GM19452 (cell line): Measurements from ENCODE around the gene TRABD2B.

Experiments used
- ATAC-seq: cut with Tn5 transposase; IDR thresholded peaks from one replicate; pipeline ENCODE4 v1.9.1; 2021; ENCODE audit not compliant: unreplicated experiment

TRABD2B gene

DNA sequence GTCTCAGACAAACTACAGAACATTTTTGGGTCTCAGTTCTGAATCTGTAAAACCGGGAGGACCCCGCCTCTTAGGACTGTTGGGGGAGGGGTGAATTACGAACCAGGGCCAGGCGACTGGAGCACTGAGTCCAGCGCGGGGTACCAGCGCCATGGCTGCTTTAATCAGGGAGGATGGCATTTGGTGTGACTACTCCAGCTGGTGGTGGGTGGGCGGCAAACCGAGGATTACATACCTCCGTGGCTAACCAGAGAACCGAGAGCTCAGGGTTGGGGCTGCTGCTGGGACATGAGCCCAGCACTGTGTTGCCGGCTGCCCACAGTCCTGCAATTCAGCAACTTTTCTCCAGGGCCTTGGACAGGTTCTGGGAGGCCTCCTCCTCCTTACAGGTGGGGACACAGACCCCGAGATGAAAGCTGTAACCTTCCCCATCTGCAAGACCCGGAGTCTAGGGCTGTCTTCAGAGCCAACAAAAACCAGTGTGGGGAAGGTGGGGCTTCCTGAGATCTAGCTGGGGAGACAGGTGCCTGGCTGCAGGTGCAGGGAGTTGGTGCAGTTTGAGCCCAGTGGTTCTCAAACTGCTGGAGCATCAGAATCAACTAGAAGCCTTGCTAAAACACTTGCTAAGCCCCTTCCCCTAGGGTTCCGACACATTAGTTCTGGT, 285.9 kb downstream of the TRABD2B start:
- no peak for ATAC-seq
